GM12875 (cell line): Measurements from ENCODE around the gene PLB1.

Source experiments
- H3K4me3 ChIP-seq: one replicate; pipeline ENCODE4 v1.5.1; 2011; ENCODE audit warnings: low read depth, low read length, control low read depth
- TF ChIP-seq, protein P1 (sequence below): IDR thresholded peaks from 2 replicates; pipeline ENCODE4 v1.5.1; 2011; ENCODE audit warnings: low read depth, mild to moderate bottlenecking, control low read depth, inconsistent platforms, low read length, moderate library complexity, borderline replicate concordance; ENCODE audit not compliant: insufficient read depth

The PLB1 gene

DNA sequence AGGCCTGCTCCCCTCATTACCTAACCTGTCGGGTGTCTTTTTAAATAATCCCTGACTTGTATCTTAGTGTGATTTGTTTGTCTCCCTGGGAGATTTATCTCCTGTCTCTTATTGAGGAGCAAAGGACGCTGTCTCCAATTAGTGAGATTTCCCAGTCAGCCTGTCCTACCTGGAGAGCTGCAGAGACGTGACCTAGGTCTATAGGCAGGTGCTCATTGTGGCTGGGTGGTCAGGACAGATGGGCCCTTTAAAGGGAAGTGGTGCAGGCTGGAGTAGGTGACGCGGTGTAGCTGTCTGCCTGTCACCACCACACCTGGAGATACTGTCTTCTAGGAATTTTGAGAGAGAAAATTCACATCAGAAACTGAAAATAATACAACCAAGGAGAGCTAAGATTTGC is 28.0 kb downstream of the PLB1 start:
- H3K4me3 ChIP-seq, result no peak overlapping the region
- TF ChIP-seq, protein P1, sequence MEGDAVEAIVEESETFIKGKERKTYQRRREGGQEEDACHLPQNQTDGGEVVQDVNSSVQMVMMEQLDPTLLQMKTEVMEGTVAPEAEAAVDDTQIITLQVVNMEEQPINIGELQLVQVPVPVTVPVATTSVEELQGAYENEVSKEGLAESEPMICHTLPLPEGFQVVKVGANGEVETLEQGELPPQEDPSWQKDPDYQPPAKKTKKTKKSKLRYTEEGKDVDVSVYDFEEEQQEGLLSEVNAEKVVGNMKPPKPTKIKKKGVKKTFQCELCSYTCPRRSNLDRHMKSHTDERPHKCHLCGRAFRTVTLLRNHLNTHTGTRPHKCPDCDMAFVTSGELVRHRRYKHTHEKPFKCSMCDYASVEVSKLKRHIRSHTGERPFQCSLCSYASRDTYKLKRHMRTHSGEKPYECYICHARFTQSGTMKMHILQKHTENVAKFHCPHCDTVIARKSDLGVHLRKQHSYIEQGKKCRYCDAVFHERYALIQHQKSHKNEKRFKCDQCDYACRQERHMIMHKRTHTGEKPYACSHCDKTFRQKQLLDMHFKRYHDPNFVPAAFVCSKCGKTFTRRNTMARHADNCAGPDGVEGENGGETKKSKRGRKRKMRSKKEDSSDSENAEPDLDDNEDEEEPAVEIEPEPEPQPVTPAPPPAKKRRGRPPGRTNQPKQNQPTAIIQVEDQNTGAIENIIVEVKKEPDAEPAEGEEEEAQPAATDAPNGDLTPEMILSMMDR, result no peak

DNA sequence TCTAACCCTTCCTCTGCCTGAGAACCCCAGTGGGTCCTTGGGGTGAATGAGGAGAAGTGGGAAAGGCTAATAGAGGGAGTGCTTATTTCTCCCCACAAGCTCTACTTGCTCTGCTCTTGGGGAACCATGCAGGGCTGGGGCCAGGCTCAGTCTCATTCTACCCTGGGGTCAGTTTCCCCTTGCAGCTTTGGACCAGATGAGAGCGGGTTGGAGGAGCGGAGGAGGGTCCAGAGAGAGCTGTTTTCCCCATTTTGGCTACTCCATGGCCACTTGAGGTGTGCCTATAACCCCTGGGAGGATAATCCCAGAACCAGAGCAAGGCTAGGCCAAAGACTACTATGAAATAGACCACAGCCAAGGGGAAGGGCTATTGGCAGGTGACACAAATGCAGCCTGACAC is 29.6 kb downstream of the PLB1 start:
- TF ChIP-seq, protein P1, result no peak
- no peak overlapping the region for H3K4me3 ChIP-seq

DNA sequence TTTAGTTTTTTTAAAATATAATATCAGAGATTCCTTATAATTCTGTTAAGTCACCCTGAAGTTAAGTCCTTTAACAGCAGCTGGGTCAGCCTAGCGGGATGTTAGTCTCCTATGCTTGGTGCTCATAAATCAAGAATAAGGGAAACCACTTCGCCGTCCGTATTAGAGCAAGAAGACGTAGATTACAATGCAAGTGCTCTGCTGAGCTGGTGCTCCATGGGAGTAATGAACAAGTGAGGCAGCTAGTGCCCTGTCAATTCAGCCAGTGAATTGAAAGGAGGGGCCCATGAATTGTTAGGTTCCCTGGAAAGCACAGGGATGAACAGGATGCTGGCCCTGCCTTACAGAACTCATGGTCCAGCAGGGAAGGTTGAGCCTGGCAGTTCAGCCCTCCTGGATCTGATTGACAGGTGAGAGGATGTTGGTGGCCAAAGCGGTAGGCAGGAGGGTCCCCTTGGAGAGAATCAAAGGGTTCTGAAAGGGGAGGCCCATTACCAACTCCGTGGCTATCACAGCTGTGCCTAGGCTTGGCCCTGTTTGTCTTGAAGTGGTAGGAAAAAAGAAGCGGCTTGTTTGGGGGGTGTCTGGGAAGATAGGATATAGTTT is 30.8 kb downstream of the PLB1 start:
- H3K4me3 ChIP-seq, result no peak overlapping the region
- TF ChIP-seq, protein P1, result no peak

DNA sequence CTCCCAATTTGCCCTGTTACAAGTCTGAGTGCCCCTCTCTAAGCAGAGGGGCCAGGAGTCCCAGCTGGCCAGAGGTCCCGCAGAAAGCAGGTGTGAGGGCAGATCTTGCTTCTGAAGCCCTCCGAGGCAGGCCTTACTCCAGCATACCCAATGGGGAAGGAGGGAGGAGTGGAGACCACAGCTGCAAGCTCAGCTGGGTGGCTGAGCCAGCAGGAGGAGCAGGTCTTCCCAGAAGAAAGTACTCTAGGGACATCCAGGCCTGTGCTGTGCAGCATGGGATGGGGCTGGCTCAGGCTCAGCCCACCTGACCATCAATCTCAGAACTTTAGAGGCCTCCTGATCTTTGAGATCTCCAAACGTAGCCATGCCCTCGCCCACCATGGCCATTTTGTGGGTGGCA is 31.3 kb downstream of the PLB1 start:
- TF ChIP-seq, protein P1, result no peak
- no peak overlapping the region for H3K4me3 ChIP-seq

DNA sequence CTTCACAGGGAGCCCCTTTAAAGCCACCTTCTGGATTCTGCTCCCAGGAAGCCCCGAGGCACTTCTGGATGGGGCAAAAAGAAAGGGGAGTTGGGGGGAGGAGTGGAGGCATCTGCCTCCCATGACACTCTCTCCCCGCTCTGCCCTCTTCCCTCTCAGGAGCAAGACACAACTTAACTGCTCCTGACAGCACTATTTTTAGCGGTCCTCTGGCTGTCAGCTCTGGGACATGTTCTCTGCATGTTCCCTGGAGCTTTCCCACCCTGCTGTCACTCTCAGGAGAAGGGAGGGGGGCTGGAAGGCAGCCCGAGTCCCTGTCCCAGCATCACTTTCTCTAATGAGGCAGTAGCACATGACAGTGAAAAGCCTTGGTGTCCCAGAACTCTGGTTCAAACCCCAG is 32.3 kb downstream of the PLB1 start:
- TF ChIP-seq, protein P1, result no peak
- no peak overlapping the region for H3K4me3 ChIP-seq

DNA sequence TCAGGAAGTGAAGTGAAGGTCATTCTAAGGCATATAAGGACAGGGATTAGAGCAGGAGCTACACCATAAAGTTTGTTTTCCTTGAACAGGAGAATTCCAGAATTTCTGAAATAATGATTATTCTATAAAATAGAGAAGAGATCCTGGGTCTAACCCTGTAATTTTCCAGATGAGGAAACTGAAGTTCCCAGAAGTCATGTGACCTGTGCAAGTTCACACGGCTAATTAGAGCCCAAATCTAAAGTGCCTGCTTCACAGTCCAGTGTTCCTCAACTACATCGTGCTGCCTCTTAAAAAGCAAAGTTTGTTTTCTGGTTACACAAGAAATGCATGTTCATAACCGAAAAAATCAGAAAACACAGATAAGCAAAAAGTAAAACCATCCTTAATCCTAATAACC is 34.9 kb downstream of the PLB1 start:
- TF ChIP-seq, protein P1, result no peak

DNA sequence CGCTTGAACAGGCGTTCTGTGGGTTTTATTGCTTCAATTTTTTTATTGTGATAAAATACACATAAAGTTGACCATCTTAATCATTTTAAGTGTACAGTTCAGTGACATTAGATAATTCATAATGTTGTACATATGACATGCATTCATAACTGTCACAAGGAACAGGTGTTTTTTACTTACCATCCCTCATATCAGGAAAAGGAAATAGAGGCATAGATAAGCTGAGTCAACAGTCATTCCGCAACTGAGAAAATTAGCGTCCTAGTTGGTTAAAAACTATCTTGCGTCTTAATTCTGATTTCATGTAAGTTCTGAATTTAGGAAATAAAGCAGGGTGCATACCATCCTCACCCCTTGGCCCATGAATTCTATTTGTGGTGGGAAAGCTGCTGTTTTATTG is 36.5 kb downstream of the PLB1 start:
- TF ChIP-seq, protein P1, result no peak
- H3K4me3 ChIP-seq, result no peak overlapping the region

More for the DNA sequence above, 34.9 kb downstream of the PLB1 start:
- no peak overlapping the region for H3K4me3 ChIP-seq
